ENCODE results near the gene CRB2.

Gene CRB2

DNA sequence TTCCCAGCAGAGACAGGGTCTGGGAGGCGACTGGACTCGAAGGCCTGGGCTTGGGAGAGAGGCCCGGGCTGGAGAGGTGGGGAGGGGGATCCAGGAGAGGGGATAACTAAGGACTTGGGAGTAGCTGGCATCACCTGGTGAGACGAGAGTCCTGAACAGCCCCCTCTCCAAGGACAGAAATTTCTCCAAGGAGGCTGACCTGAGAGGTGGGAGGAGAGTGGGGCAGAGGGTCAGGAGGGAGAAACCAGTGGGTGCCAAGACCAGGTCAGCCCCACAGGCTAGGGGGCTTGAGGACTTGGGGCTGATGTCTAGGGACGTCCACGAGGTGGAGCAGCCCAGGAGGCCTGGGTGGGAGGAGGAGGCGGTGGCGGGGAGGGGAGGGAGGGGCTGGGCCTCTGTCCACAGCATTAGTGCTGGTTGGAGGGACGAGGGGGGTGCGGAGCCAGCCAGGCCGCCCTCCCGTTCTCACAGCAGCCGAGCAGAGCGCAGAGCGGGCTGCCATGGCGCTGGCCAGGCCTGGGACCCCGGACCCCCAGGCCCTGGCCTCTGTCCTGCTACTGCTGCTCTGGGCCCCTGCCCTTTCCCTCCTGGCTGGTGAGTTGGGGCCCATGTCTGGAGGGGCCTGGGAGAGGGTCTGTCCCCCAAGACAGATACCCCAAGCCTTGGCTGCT, at the start of gene CRB2:
TSS of gene CRB2 (plus strand) at position 437 of the 671 bp plus-strand sequence. CDS start at position 501, 64 bp downstream.
- peaks cover 10% of the 10 kb centered on the region for H3K27me3 Mint-ChIP-seq (ENCODE audit: low read depth)
- H3K9me3 Mint-ChIP-seq = no peaks in the 10 kb centered on the region
- H3K4me1 Mint-ChIP-seq = peaks cover 29% of the 10 kb centered on the region
- H3K4me3 Mint-ChIP-seq = peak within 1 kb of the TSS; percentile 79 to 84 (median 80)
- TF ChIP-seq, protein P1, sequence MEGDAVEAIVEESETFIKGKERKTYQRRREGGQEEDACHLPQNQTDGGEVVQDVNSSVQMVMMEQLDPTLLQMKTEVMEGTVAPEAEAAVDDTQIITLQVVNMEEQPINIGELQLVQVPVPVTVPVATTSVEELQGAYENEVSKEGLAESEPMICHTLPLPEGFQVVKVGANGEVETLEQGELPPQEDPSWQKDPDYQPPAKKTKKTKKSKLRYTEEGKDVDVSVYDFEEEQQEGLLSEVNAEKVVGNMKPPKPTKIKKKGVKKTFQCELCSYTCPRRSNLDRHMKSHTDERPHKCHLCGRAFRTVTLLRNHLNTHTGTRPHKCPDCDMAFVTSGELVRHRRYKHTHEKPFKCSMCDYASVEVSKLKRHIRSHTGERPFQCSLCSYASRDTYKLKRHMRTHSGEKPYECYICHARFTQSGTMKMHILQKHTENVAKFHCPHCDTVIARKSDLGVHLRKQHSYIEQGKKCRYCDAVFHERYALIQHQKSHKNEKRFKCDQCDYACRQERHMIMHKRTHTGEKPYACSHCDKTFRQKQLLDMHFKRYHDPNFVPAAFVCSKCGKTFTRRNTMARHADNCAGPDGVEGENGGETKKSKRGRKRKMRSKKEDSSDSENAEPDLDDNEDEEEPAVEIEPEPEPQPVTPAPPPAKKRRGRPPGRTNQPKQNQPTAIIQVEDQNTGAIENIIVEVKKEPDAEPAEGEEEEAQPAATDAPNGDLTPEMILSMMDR (IDR thresholded peaks at IDR 0.05; ENCODE audit: unreplicated experiment in 3 of 3) = peak; percentile 15 to 42 (median 26)
- peak within 1 kb of the TSS in 2 of 3 experiments; percentile 58 to 80 for H3K27ac Mint-ChIP-seq
- H3K36me3 Mint-ChIP-seq (ENCODE audit: low read depth) = no peaks in the 10 kb centered on the region

DNA sequence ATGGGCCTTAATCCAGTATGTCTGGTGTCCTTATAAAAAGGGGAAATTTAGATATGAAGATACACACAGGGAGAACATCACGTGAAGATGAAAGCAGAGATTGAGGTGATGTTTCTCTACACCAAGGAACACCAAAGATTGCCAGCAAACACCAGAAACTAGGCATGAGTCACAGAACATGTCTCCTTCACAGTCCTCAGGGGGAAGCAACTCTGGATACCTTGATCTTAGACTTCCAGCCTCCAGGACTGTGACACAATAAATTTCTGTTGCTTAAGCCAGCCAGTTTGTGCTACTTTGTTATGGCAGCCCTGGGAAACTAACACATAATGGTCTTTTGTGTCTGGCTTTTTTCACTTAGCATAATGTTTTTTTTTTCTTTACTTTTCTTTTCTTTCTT, 46.4 kb upstream of the CRB2 start:
- Mint-ChIP-seq H3K27me3 (ENCODE audit: low read depth) (peaks cover 3% of the 10 kb centered on the region), H3K4me1 (peaks cover 35% of the 10 kb centered on the region), H3K9me3 (no peaks in the 10 kb centered on the region), H3K27ac (no peak overlapping the region), H3K36me3 (ENCODE audit: low read depth) (no peaks in the 10 kb centered on the region), H3K4me3 (no peak overlapping the region)
- TF ChIP-seq, protein P1 (IDR thresholded peaks at IDR 0.05; ENCODE audit: unreplicated experiment in 3 of 3) = no peak

DNA sequence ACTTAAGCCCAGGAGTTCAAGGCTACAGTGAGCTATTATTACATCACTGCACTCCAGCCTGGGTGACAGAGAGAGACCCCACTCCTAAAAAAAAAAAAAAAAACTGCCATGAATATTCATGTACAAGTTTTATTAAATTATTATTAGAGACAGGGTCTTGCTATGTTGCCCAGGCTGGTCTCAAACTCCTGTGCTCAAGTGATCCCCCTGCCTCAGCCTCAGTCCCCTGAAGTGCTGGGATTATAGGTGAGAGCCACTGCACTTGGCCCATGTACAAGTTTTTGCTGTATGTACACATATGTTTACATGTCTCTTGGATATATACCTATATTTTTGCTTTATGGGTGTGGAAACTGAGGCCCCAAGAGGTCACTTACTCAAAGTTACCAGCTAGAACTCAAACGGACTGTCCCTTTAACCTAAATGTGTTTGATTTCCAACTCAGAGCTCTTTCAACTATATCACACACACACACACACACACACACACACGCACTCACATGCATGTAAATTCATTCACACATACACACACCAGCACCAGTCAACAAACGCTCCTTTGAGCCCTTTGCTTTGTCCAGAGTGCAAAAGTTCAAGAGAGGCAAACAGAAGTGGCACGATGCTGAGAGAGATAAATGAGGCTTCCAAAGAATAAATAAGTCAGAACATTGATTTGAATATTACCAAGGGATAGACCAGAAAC, 45.3 kb upstream of the CRB2 start:
- no peaks in the 10 kb centered on the region for H3K36me3 Mint-ChIP-seq (ENCODE audit: low read depth)
- H3K4me3 Mint-ChIP-seq = no peak overlapping the region
- peak overlapping the region; percentile 37 to 60 (median 48) for H3K27ac Mint-ChIP-seq
- peaks cover 6% of the 10 kb centered on the region for H3K27me3 Mint-ChIP-seq (ENCODE audit: low read depth)
- TF ChIP-seq, protein P1 (IDR thresholded peaks at IDR 0.05; ENCODE audit: unreplicated experiment in 3 of 3) = no peak
- no peaks in the 10 kb centered on the region for H3K9me3 Mint-ChIP-seq
- H3K4me1 Mint-ChIP-seq = peaks cover 31% of the 10 kb centered on the region

DNA sequence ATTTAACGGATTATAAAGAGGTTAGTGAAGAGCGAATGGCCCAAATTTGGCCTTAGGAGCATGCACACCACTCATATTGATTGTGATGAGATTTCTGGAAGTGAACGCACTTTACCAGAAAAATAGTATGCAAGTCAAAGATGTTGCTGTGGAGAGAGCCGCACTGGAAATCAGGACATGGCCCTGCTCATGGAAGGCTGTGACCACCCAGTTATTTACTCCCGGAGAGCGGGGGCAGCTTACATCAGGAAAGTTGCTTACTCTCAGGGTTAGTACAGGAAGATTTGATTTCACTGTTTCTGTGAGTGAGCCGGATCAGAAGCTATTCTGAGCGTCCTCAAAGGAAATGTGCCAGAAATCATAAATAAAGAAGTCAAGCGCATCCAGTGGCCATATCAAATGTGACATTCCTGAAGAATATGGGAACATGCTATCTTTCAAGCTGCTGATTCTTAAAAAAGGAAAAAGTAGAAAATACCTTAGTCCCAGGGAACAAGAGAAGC, 44.7 kb upstream of the CRB2 start:
- Mint-ChIP-seq H3K27me3 (ENCODE audit: low read depth) (peaks cover 7% of the 10 kb centered on the region), H3K4me3 (no peak overlapping the region), H3K9me3 (no peaks in the 10 kb centered on the region), H3K4me1 (peaks cover 31% of the 10 kb centered on the region), H3K36me3 (ENCODE audit: low read depth) (no peaks in the 10 kb centered on the region), H3K27ac (peak overlapping the region; percentile 37 to 60 (median 48))
- TF ChIP-seq, protein P1 (IDR thresholded peaks at IDR 0.05; ENCODE audit: unreplicated experiment in 3 of 3) = no peak

DNA sequence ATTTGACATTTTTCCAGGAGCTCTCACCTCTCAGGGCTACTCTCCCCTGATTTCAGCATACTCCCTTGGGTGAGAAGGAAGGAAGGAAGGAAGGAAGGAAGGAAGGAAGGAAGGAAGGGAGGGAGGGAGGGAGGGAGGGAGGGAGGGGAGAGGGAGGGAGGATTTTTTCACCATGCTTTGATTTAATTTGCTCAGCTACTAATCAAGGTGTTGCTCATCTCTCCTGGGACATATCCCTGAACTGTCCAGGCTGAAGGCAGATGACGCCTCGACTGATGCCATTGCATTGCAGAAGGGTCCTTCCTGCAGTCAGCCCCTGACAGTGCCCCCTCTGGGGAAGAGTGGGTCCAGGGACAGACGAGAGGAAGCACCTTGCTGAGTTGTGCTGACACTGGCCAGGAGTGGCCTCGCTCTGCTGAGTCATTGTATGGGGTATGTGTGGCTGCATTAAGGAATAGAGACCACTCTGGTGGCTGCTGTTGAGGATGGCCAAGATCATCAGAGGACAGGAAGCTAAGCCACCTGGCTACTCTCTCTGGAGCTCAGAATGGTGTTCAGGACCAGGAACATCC, 43.6 kb upstream of the CRB2 start:
- TF ChIP-seq, protein P1 (IDR thresholded peaks at IDR 0.05; ENCODE audit: unreplicated experiment in 3 of 3) = no peak
- Mint-ChIP-seq H3K9me3 (no peaks in the 10 kb centered on the region), H3K4me1 (peaks cover 27% of the 10 kb centered on the region), H3K4me3 (no peak overlapping the region), H3K27ac (peak overlapping the region in 1 of 3 experiments; percentile 48), H3K27me3 (ENCODE audit: low read depth) (peaks cover 7% of the 10 kb centered on the region), H3K36me3 (ENCODE audit: low read depth) (no peaks in the 10 kb centered on the region)
